Erythroblast (primary cell): ENCODE measurements around the gene SNRPD2.

Experiments
- GATA1 ChIP-seq: IDR thresholded peaks from 2 replicates; pipeline ENCODE4 v1.6.1; 2011; ENCODE audit warnings: low read depth, mild to moderate bottlenecking, control low read depth, low read length, moderate library complexity
- POLR2A ChIP-seq: IDR thresholded peaks from 2 replicates; pipeline ENCODE4 v1.6.1; 2011; ENCODE audit warnings: mild to moderate bottlenecking, low read length

GRCh38 chr19:45657520-45658167 lies 34.1 kb downstream of the SNRPD2 start:
- TF ChIP-seq POLR2A (no peak), GATA1 (no peak)
